Measurements from ENCODE around the gene HSPG2.

HSPG2 gene

GRCh38 chr1:21852282-21853130 lies 84.6 kb downstream of the HSPG2 start:
- in situ Hi-C loops (cut with MboI; ENCODE audit: low sequenced_read_pairs, unreplicated experiment) = no loop called here
- TF ChIP-seq, protein P1, sequence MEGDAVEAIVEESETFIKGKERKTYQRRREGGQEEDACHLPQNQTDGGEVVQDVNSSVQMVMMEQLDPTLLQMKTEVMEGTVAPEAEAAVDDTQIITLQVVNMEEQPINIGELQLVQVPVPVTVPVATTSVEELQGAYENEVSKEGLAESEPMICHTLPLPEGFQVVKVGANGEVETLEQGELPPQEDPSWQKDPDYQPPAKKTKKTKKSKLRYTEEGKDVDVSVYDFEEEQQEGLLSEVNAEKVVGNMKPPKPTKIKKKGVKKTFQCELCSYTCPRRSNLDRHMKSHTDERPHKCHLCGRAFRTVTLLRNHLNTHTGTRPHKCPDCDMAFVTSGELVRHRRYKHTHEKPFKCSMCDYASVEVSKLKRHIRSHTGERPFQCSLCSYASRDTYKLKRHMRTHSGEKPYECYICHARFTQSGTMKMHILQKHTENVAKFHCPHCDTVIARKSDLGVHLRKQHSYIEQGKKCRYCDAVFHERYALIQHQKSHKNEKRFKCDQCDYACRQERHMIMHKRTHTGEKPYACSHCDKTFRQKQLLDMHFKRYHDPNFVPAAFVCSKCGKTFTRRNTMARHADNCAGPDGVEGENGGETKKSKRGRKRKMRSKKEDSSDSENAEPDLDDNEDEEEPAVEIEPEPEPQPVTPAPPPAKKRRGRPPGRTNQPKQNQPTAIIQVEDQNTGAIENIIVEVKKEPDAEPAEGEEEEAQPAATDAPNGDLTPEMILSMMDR (IDR thresholded peaks at IDR 0.05; ENCODE audit: borderline replicate concordance, control extremely low read depth, extremely low read depth, insufficient read depth, missing control alignments) = no peak
- DNase-seq (ENCODE audit: low spot score) = peak; percentile 86

- in situ Hi-C loops (cut with MboI; ENCODE audit: low sequenced_read_pairs, unreplicated experiment) = no loop called here
- TF ChIP-seq, protein P1 (IDR thresholded peaks at IDR 0.05; ENCODE audit: borderline replicate concordance, control extremely low read depth, extremely low read depth, insufficient read depth, missing control alignments) = no peak
- DNase-seq (ENCODE audit: low spot score) = no peak
Measured at GRCh38 chr1:21851430-21852250, 85.5 kb downstream of the HSPG2 start.

GRCh38 chr1:21849909-21850576 lies 87.1 kb downstream of the HSPG2 start:
- in situ Hi-C loops (cut with MboI; ENCODE audit: low sequenced_read_pairs, unreplicated experiment) = no loop called here
- no peak for DNase-seq (ENCODE audit: low spot score)
- TF ChIP-seq, protein P1 (IDR thresholded peaks at IDR 0.05; ENCODE audit: borderline replicate concordance, control extremely low read depth, extremely low read depth, insufficient read depth, missing control alignments) = no peak

DNA sequence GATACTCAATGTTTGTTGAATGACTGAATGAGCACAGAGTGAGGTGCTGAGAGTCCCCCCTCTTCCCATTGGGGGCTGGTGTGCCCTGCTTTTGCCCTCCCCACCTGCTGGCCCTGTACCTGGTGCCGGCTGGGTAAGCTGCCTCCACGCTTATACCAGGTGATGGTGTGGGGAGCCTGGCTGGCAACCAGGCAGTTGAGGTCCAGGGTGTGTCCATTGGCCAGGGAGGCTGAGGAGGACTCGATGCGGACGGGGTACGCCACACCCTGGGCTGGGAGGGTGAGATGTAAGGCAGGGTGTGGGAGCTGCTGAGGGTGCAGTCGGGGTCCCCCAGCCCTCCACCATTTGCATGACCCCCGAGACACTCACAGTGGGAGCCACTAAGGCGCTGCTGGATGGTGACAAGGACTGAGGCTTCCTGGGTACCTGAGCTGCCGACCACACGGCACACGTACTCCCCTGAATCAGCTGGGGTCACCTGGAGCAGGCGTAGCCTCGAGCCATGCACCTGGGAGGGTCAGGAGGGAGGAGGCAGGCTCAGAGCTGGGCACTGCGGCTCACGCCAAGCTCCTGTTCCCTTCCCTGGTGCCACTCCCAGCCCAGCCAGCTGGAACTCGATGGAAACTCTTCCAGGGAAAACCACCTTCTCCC lies 88.5 kb downstream of the HSPG2 start:
- in situ Hi-C loops (cut with MboI; ENCODE audit: low sequenced_read_pairs, unreplicated experiment) = no loop called here
- TF ChIP-seq, protein P1 (IDR thresholded peaks at IDR 0.05; ENCODE audit: borderline replicate concordance, control extremely low read depth, extremely low read depth, insufficient read depth, missing control alignments) = no peak
- DNase-seq (ENCODE audit: low spot score) = no peak

- TF ChIP-seq, protein P1 (IDR thresholded peaks at IDR 0.05; ENCODE audit: borderline replicate concordance, control extremely low read depth, extremely low read depth, insufficient read depth, missing control alignments) = no peak
- DNase-seq (ENCODE audit: low spot score) = no peak
Measured at GRCh38 chr1:21847223-21848205, 89.6 kb downstream of the HSPG2 start.

More at GRCh38 chr1:21847223-21848205, 89.6 kb downstream of the HSPG2 start:
- in situ Hi-C loops (cut with MboI; ENCODE audit: low sequenced_read_pairs, unreplicated experiment) = no loop called here
